K562 (cell line): ENCODE data around the gene ITGAL. TPM values are rescaled to one million over a fixed set of nuclear protein-coding genes. Genes with fewer than 3 reads are reported as not detected.

Source experiments
- ADNP ChIP-seq: fragments of 200-800 bp; sonication (Bioruptor generic); IDR thresholded peaks from 2 replicates; pipeline ENCODE4 v1.6.1; 2016; ENCODE audit warnings: missing genetic modification characterization, missing compliant biosample characterization
- NCOA6 ChIP-seq: fragments of 450-650 bp; IDR thresholded peaks from 2 replicates; pipeline ENCODE4 v1.6.1; 2017; ENCODE audit warnings: mild to moderate bottlenecking
- ZNF175 ChIP-seq: fragments of 200-800 bp; sonication (Bioruptor generic); IDR thresholded peaks from 2 replicates; pipeline ENCODE4 v1.6.1; 2016; ENCODE audit warnings: low read depth, mild to moderate bottlenecking, missing genetic modification characterization, missing compliant biosample characterization
- ZNF384 ChIP-seq: IDR thresholded peaks from 2 replicates; pipeline ENCODE4 v1.6.1; 2012; ENCODE audit warnings: low read depth, low read length, improper control_type of control experiment
- ZNF57 ChIP-seq: fragments of 450-650 bp; formaldehyde crosslinking; IDR thresholded peaks from 2 replicates; pipeline ENCODE4 v1.4.0; 2020; ENCODE audit warnings: mild to moderate bottlenecking, moderate library complexity
- polyA plus RNA-seq, 8 experiments: library from polyadenylated mRNA; depleted of rRNA in 4 of 8; stranded (reverse) in 5 of 8; unstranded in 3 of 8; fragments of >200 nt; fragmentation: Nextera tagmentation in 2 of 8; fragmentation: Illumina TruSeq in 1 of 8; extraction: Ambion mirVana in 2 of 8; extraction: Trizol in 1 of 8; gene quantifications; 2 replicates each; pipeline versions ENCODE4 v1.2.1 to v1.2.3, GENCODE V29; 2011 to 2014; ENCODE audit warnings: inconsistent platforms in 1 of 8, missing spikeins in 1 of 8
- total RNA-seq, 7 experiments: library from RNA; depleted of rRNA in 6 of 7; stranded (reverse); fragments of >200 nt in 6 of 7; fragmentation: Illumina TruSeq in 2 of 7; extraction: Trizol in 2 of 7; gene quantifications; 2 replicates each; pipeline versions ENCODE4 v1.2.1 to v1.2.3, GENCODE V29; 2011 to 2021; ENCODE audit warnings: low replicate concordance in 1 of 7
- TF ChIP-seq, protein P1 (sequence below), 2 experiments: fragments of 450-650 bp; formaldehyde crosslinking in 1 of 2; IDR thresholded peaks; 2 replicates each; pipeline versions ENCODE4 v1.4.0 to v1.6.1; 2014 to 2020; ENCODE audit warnings: mild to moderate bottlenecking in 2 of 2, borderline replicate concordance in 1 of 2, low read depth in 1 of 2

The ITGAL gene
- total and polyA plus RNA-seq, 9 of the 15 experiments (the other 6 are each of a cell fraction or from before 2014, with no cell fraction given), result 0.01 to 0.53 TPM; not detected in 7

- TF ChIP-seq, protein P1, sequence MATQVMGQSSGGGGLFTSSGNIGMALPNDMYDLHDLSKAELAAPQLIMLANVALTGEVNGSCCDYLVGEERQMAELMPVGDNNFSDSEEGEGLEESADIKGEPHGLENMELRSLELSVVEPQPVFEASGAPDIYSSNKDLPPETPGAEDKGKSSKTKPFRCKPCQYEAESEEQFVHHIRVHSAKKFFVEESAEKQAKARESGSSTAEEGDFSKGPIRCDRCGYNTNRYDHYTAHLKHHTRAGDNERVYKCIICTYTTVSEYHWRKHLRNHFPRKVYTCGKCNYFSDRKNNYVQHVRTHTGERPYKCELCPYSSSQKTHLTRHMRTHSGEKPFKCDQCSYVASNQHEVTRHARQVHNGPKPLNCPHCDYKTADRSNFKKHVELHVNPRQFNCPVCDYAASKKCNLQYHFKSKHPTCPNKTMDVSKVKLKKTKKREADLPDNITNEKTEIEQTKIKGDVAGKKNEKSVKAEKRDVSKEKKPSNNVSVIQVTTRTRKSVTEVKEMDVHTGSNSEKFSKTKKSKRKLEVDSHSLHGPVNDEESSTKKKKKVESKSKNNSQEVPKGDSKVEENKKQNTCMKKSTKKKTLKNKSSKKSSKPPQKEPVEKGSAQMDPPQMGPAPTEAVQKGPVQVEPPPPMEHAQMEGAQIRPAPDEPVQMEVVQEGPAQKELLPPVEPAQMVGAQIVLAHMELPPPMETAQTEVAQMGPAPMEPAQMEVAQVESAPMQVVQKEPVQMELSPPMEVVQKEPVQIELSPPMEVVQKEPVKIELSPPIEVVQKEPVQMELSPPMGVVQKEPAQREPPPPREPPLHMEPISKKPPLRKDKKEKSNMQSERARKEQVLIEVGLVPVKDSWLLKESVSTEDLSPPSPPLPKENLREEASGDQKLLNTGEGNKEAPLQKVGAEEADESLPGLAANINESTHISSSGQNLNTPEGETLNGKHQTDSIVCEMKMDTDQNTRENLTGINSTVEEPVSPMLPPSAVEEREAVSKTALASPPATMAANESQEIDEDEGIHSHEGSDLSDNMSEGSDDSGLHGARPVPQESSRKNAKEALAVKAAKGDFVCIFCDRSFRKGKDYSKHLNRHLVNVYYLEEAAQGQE (IDR thresholded peaks at IDR 0.05; ENCODE audit: borderline replicate concordance), result no peak
- TF ChIP-seq, protein P1 (CRISPR knock-in tag; IDR thresholded peaks at IDR 0.05; ENCODE audit: low read depth), result no peak
- TF ChIP-seq ZNF57 (CRISPR knock-in tag) (no peak), ADNP (no peak), NCOA6 (no peak), ZNF175 (CRISPR knock-in tag) (no peak), ZNF384 (no peak)
Measured at GRCh38 chr16:30533146-30533522, 60.6 kb downstream of the ITGAL start (continued).
